Muscle layer of duodenum (tissue), 2 donors: ENCODE measurements around the gene DSG3.

ENCODE experiments used
- H3K27ac ChIP-seq: one replicate; pipeline ENCODE4 v1.7.0; 2013; ENCODE audit warnings: mild to moderate bottlenecking, low read length
- H3K27me3 ChIP-seq: one replicate; pipeline ENCODE4 v1.7.0; 2013; ENCODE audit warnings: low read depth, mild to moderate bottlenecking, control low read depth, low read length
- H3K36me3 ChIP-seq, 2 donors: one replicate each; pipeline ENCODE4 v1.7.0; 2013; ENCODE audit warnings: low read length in 2 of 2, control low read depth in 1 of 2, mild to moderate bottlenecking in 1 of 2; ENCODE audit not compliant: insufficient read depth in 2 of 2, control insufficient read depth in 1 of 2
- H3K4me1 ChIP-seq, 2 donors: one replicate each; pipeline ENCODE4 v1.7.0; 2013; ENCODE audit warnings: low read length in 2 of 2, mild to moderate bottlenecking in 2 of 2, control low read depth in 1 of 2, moderate library complexity in 1 of 2; ENCODE audit not compliant: insufficient read depth in 2 of 2, control insufficient read depth in 1 of 2
- H3K4me3 ChIP-seq, 2 donors: one replicate each; pipeline ENCODE4 v1.7.0; 2013; ENCODE audit warnings: low read length in 2 of 2, low read depth in 1 of 2, mild to moderate bottlenecking in 1 of 2
- H3K9me3 ChIP-seq, 2 donors: one replicate each; pipeline ENCODE4 v1.7.0; 2013; ENCODE audit warnings: low read length in 2 of 2, control low read depth in 1 of 2, mild to moderate bottlenecking in 1 of 2; ENCODE audit not compliant: control insufficient read depth in 1 of 2
- donor health status: healthy.

DSG3 gene

DNA sequence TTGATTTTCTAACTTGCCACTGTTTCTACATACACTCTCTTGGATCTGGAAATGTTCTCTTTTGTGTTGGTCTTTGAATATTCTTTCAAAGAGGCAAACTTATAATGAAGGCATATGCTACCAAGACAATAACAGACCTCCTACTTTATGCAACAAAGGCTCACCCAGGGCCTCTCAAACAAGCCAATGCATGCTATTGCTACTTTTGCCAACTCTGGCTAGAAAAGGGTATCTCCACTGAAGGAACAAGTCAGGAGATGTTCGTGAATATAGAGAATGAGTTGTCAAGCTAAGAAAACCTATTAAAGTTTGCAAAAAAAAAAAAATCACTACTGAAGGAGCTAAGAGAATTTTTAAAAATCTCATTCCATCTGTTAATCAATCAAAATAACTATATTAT is 34.5 kb downstream of the DSG3 start:
- Histone ChIP-seq H3K4me3 (no peak overlapping the region), H3K9me3 (no peaks in the 10 kb centered on the region), H3K27ac (no peak overlapping the region), H3K36me3 (no peaks in the 10 kb centered on the region), H3K27me3 (no peaks in the 10 kb centered on the region), H3K4me1 (no peaks in the 10 kb centered on the region)

DNA sequence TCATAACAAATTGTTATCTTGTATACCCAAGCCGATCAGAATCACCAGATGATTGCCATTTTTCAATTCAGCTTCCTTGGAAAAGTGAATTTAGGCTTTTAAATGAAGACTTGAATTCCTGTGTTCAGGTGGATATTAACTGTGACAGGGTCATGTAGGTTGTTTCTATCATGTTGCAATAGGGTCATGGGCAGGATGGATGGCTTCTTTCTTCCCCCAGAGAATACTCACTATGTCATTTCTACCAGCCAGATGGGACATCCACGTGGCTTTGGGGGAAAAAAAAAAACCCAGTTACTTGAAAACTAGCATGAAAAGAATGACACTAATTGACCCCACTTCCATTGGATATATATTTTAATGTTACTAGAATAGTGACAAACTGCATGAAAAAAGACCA is 35.9 kb downstream of the DSG3 start:
- no peaks in the 10 kb centered on the region for H3K27me3 ChIP-seq
- no peak overlapping the region for H3K27ac ChIP-seq

DNA sequence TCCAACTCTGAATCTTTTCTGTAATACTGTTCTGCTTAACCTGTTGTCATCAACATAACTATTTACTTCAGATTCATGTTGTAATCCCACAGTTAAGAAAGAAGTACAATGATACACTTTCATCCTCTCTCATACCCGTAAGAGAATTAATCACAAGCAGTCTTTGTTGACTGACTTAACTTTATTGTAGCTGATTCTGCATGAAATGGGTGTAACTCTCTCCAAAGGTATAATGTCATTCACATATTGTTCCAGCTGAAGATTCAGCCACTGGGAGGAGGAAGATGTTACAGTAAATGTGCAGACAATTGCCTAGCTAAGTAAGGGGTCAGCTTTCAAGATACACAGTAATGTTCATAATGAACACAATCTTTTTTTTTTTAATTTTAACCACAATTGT is 36.9 kb downstream of the DSG3 start:
- no peak overlapping the region for H3K4me3 ChIP-seq

More for the DNA sequence above, 35.9 kb downstream of the DSG3 start:
- Histone ChIP-seq H3K4me1 (no peaks in the 10 kb centered on the region), H3K4me3 (no peak overlapping the region), H3K9me3 (no peaks in the 10 kb centered on the region), H3K36me3 (no peaks in the 10 kb centered on the region)

GRCh38 chr18:31486165-31486564 is 38.6 kb downstream of the DSG3 start:
- H3K4me3 ChIP-seq, result no peak overlapping the region
- H3K36me3 ChIP-seq, result no peaks in the 10 kb centered on the region
- no peak overlapping the region for H3K27ac ChIP-seq
- H3K27me3 ChIP-seq, result no peaks in the 10 kb centered on the region
- no peaks in the 10 kb centered on the region for H3K4me1 ChIP-seq
- no peaks in the 10 kb centered on the region for H3K9me3 ChIP-seq

More for the DNA sequence above, 36.9 kb downstream of the DSG3 start:
- Histone ChIP-seq H3K4me1 (no peaks in the 10 kb centered on the region), H3K9me3 (no peaks in the 10 kb centered on the region), H3K36me3 (no peaks in the 10 kb centered on the region), H3K27ac (no peak overlapping the region), H3K27me3 (no peaks in the 10 kb centered on the region)

DNA sequence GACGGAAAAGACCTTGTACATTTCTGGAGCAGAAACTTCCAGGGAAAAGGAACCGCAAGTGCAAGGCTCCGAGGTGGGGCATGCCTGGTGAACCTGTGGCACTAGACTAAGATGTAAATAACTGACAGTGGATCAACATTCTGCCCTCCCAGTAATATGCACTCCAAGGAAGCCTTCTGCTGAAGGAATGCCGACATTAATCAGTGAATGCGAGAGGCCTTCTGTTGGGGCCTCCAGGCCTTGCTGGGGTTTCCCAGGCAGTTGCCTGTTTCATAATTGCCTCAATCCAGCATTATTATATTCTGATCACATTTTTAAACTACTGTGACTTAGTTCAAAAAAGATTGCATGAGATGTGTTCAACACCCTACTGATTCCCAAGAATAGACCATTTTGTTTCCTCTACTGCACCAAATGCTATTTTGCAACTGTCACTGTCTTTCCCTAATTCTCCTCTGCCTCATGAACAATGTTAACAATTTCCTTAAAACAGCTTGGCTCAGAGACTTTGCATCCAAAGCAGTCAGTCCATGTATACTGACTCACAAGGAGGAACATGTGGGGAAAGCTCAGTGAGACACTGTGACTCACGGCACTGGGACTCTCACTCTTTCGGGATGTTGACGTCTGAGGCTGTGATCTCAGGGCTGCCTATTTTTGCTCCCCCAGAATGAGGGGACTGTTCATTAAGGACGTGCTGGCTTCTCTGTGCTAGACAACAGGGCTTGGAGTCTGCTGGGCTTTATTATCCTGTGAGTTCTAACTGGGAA is 39.9 kb downstream of the DSG3 start:
- no peaks in the 10 kb centered on the region for H3K27me3 ChIP-seq
- H3K4me1 ChIP-seq, result no peaks in the 10 kb centered on the region
- H3K27ac ChIP-seq, result no peak overlapping the region
- H3K4me3 ChIP-seq, result no peak overlapping the region
- H3K9me3 ChIP-seq, result no peaks in the 10 kb centered on the region
- H3K36me3 ChIP-seq, result no peaks in the 10 kb centered on the region

DNA sequence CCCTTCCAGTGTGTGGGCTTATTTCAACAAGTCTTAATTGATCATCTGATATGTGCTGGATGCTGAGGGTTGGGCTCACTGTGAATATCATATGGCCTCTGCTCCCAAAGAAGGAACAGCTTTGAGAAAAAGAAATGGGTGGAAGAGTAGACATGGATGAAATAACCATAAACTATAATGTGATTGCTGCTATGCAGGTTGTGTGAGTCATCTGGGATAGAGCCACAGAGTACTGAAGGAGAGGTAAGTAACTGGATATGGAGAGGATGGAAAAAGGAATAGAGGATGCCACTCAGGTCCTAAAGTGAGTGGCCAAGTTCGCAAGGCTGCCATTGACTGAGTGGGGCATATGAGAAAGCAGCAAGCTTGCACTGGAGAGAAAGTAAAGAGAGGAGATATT is 41.8 kb downstream of the DSG3 start:
- Histone ChIP-seq H3K27me3 (no peaks in the 10 kb centered on the region), H3K27ac (no peak overlapping the region), H3K36me3 (no peaks in the 10 kb centered on the region), H3K4me3 (no peak overlapping the region), H3K9me3 (no peaks in the 10 kb centered on the region), H3K4me1 (no peaks in the 10 kb centered on the region)

DNA sequence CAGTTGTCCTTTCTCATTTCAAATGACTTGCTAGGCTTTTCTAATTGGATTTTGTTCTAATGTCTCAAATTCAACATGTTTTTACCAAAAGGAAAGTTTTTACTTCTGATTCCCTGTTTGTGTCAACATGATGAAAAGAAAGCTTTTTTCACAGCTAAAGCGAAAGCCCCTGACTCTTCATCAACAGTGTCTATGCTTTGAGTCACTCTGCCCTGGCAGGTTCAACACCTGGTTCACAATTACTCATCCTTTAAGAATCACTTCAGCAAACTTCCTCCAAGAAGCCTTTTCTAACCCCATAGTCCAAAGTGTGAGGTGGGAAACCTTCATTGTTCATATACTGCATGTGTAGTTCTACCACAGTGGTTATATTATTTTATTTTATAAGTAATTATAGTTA is 42.8 kb downstream of the DSG3 start:
- H3K27me3 ChIP-seq, result no peaks in the 10 kb centered on the region
- H3K4me3 ChIP-seq, result no peak overlapping the region
- no peaks in the 10 kb centered on the region for H3K36me3 ChIP-seq
- no peak overlapping the region for H3K27ac ChIP-seq
- H3K4me1 ChIP-seq, result no peaks in the 10 kb centered on the region
- H3K9me3 ChIP-seq, result no peaks in the 10 kb centered on the region

- Histone ChIP-seq H3K4me3 (no peak overlapping the region), H3K27ac (no peak overlapping the region), H3K4me1 (no peaks in the 10 kb centered on the region), H3K36me3 (no peaks in the 10 kb centered on the region), H3K9me3 (no peaks in the 10 kb centered on the region), H3K27me3 (no peaks in the 10 kb centered on the region)
These were observed 43.3 kb downstream of the DSG3 start for GRCh38 chr18:31490833-31491232.

DNA sequence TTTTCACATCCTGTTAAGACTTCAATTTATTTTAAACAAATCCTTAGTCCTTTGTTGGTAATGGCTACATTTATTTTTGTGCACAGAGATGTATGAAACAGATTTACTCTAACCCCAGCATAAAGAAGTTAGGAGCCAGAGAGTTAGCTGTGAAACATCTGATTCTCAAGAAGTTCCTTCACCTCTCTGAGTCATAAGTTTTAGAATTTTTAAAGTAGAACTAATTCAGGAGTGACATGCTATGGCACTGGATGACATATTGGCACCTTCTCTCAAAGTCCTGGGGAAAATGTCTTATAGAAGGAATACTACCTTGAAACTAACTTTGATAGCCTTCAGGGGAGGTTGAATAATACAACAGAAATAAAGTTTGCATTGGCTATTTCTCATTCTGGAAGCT is 44.0 kb downstream of the DSG3 start:
- Histone ChIP-seq H3K27ac (no peak overlapping the region), H3K9me3 (no peaks in the 10 kb centered on the region), H3K4me3 (no peak overlapping the region), H3K27me3 (no peaks in the 10 kb centered on the region), H3K4me1 (no peaks in the 10 kb centered on the region), H3K36me3 (no peaks in the 10 kb centered on the region)

DNA sequence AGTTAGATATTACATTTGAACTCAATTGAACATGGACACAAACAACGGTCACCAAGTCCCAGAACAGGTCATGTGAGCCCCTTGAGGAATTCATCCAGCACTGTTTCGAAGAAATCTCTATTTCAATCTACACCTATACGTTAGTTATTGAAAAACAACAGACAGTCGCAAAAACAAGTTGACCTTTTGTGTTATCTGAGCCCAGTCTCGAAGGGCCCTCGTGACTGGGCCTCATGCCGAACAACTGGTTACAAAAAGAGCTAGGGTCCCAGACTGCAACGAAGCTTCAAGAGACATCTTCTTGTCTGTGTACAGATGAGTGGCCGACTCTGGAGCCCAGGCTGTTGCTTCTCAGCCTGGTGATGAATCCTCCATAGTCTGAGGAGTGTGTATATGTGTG is 45.1 kb downstream of the DSG3 start:
- Histone ChIP-seq H3K27ac (no peak overlapping the region), H3K36me3 (no peaks in the 10 kb centered on the region), H3K27me3 (no peaks in the 10 kb centered on the region), H3K4me1 (no peaks in the 10 kb centered on the region), H3K9me3 (no peaks in the 10 kb centered on the region), H3K4me3 (no peak overlapping the region)

DNA sequence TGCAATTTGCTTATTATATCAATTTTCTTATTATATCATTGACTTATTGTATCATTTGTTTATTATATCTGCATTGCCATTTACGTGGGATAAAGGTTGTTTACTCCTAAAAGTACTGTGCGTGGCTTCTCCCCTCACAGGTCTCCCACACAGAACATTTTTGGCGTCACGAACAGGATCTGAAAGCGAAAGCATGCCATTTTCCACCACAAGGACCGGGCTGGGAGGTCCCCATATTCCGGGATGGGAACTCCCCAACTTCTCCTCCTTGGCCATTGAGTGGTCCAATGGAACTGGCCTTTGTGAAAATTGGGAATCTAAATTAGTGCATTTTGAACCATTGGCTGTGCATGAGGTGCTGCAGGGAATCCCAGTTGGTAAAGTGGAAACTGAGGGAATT is 45.6 kb downstream of the DSG3 start:
- Histone ChIP-seq H3K4me1 (no peaks in the 10 kb centered on the region), H3K27ac (no peak overlapping the region), H3K4me3 (no peak overlapping the region), H3K9me3 (no peaks in the 10 kb centered on the region), H3K36me3 (no peaks in the 10 kb centered on the region), H3K27me3 (no peaks in the 10 kb centered on the region)

- Histone ChIP-seq H3K27ac (no peak overlapping the region), H3K9me3 (no peaks in the 10 kb centered on the region), H3K4me3 (no peak overlapping the region), H3K36me3 (no peaks in the 10 kb centered on the region), H3K4me1 (no peaks in the 10 kb centered on the region), H3K27me3 (no peaks in the 10 kb centered on the region)
These were observed 46.4 kb downstream of the DSG3 start for GRCh38 chr18:31493941-31494340.
